Left forelimb (tissue), 1 donor: ENCODE measurements around the gene KIFBP.
"Not testable (repeated sequence)": the region's sequence is repeated elsewhere in the genome, so short reads cannot be mapped to it uniquely, and the experiment has no call there.

Experiments
- DNase-seq: peaks from one replicate; pipeline ENCODE4 v3.0.0-alpha.2; 2018; ENCODE audit warnings: low spot score

The KIFBP gene

DNA sequence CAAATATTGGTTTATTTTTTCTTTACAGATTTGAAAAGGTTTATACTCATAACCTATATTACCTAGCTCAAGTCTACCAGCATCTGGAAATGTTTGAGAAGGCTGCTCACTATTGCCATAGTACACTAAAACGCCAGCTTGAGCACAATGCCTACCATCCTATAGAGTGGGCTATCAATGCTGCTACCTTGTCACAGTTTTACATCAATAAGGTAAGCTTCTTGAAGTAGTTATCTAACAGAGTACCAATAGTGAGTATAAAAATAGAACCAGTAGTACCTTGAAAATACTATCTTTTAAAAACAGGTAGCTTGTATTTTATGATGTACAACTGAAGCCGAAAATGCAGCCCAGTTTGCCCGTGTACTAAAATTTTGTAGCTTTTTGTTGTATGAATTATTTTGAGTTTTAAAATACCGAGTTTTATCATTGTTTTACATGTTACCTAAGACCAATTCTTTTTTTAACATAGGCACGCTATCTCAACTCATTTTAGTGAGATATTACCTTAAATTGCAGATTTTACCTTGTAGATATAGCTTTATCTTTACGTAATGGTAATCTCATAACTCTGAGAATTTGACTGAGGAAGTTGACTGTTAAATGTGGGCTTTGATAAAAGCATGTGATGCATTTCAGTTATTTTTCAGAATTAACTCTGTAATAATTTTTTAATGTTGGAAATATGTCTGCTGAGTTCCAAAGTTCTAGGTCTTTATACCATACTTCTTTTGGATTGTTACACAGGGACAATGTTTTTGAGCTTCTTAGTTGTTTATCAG is 17.3 kb downstream of the KIFBP start:
- no peak for DNase-seq

DNA sequence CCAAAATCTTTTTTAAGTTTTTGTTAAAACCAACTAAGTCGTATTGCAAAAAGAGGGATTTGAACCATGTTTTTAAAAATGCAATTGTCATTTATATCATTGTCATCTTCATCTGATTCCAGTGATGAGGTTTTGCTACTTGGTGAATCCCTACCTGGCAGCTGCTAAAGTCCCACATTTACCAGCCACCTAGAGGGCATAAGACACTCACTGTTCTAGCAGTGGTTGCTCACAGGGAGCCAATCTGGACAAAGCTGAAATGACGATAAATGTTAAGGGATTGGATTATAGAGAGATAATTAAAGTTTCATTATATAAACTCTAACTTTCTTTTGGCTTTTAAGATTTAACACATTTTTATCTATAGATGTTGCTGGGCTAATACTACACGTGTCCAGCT is 18.7 kb downstream of the KIFBP start:
- no peak for DNase-seq

DNA sequence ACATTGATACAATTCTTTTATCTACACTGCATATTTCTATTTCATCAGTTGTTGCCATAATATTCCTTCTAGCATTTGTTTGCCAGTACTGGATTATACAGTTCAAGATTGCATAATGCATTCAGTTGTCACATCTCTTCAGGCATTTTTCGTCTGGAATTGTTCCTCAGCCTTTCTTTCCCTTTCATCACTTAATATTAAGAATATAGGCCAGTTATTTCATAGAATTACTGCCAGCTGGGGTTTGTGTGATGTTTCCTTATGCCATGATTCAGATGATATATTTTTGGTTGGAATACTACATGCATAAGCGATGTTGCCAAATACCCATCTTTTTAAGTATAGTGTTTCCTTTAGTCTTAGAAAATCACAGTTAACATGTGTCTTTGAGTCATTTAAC is 20.8 kb downstream of the KIFBP start:
- DNase-seq, result no peak

DNA sequence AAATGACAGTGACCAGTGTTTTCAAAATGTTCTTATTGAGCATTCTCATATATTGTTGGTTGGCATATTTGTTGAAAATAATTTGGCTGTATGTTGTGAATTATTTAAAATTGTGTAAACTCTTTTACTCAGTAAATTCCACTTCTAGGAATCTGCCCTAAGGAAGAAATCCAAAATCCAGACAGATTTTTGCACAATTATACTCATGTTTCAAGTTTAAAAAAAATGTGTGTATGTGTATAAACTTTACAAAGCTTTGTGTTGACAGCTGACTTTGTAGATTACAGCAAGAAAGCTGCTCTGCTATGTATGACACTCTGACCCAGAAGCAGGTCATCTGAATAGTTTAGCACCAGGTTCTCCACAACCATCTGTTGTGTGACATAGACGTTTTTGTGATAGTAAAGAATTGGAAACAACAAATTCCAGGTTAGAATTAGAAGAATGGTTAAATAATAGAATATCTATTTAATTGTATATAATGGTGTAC is 21.6 kb downstream of the KIFBP start:
- DNase-seq, result no peak

DNA sequence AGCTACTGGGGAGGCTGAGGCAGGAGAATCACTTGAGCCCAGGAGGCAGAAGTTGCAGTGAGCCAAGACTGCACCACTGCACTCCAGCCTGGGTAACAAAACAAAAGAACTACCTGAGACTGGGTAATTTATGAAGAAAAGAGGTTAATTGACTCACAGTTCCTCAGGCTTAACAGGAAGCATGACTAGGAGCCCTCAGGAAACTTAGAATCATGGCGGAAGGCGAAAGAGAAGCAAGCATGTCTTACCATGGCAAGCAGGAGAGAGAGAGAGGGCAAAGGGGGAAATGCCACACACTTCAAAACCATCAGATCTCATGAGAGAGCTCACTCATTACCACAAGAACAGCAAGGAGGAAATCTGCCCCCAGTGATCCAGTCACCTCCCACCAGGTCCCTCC is 24.2 kb downstream of the KIFBP start:
- DNase-seq, result not testable (repeated sequence)

DNA sequence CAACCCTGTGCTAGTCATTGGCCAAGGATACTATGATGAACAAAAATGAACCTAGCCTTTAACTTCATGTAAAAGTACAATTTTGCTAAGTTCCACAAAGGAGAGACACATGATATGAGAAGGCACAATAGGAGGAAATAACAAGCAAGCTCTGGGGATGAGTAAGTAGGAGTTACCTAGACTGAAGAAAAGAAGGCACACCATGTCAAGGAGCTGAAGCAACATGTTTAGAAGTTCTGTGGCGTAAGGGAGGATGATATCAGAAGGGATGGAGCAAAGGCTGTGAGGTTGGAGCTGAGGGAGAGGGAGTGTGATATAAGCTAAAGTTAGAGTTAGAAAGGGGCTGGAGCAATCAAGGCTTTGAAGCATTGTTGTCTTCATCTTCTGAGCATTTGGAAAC is 25.6 kb downstream of the KIFBP start:
- no peak for DNase-seq

DNA sequence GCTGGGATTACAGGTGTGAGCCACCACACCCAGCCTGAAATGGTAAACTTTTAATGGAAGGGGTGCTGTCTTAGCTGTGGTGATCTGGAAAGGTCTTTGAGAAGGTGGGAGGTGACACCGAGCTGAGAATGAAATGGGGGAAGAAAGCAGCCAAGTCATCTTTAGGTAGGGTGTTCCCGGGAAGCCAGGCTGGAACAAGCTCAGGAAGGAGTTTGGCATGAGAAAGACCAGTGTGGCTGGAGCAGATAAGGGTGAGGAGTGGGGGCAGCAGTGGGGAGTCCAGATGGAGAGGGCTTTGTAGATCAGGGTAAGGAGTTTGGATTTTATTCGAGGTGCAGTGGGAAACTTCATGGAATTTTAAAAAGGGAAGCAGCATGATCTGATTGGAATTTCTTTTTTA is 30.0 kb downstream of the KIFBP start:
- DNase-seq, result no peak

DNA sequence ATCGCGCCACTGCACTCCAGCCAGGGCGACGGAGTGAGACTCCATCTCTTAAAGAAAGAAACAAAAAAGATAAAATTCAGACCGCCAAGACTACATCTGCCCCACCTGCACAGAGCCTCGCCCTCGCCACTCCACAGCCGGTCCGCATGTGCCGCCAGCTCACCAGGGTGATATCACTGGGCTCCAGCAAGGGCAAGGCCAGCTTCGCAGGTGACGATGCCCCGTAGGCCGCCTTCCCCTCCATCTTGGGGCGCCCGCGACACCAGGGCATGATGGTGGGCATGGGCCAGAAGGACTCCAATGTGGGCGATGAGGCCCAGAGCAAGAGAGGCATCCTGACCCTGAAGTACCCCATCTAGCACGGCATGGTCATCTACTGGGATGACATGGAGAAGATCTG is 34.0 kb downstream of the KIFBP start:
- DNase-seq, result no peak

DNA sequence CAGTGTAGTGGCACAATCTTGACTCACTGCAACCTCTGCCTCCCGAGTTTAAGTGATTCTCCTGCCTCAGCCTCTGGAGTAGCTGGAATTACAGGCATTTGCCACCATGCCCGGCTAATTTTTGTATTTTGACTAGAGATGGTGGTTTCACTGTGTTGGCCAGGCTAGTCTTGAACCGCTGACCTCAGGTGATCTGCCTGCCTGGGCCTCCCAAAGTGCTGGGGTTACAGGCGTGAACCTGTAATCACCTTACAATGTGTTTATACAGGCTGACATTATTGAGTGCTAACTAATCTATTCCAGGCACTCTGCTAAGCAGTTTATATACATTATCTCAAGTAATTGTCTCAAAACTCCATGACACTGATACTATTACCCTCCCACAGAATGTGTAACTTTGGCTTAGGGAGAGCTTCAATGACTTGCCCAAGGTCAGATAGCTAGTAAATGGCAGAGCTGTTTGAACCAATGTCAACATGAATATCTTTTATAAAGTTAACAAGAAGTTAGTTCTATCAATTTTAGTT is 36.8 kb downstream of the KIFBP start:
- DNase-seq, result no peak

DNA sequence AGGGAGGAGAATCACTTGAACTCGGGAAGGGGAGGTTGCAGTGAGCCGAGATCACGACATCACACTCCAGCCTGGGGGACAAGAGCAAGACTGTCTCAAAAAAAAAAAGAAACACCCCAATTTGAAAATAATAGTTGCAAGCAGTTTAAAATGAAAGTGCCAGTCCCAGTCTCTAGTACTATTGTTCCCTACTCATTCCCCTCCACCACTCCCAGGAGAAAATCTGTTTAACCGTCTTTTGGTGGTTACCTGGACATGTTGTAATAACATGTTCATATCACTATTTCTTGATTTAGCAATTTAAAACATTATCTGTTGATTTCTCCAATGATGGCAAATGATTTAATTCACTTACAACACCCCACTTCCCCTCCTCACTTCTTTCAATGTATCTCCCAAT is 44.7 kb downstream of the KIFBP start:
- no peak for DNase-seq

DNA sequence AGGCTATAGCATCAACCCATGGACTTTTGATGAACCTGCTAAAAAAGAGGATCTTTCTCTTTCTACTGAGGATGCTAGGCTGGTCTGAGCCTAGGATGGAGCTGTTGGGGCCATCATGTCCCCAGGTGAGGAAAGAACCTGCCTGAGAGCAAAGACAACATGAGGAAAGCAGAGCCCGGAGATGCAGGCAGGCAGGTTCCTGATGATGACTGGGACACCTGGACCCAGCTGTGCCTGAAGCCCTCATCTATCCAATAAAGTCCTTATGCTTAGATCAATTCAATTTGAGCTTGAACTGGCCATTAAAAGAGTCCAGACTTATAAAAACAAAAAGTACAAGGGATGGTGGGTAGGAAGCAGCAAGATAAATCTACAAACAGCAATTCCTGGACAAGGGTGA is 48.9 kb downstream of the KIFBP start:
- DNase-seq, result no peak

DNA sequence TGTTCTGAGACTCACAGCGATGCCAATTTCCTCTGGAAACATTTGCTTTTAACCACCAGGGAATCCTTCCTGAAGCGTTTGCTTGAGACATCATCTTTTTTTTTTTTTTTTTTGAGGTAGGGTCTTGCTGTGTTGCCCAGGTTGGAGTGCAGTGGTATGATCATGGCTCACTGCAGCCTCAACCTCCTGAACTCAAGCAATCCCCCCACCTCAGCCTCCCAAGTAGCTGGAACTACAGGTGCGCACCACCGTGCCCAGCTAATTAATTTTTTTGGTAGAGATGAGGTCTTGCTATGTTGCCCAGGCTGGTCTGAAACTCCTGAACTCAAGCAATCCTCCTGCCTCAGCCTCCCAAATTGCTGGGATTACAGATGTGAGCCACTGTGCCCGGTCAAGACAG is 52.3 kb downstream of the KIFBP start:
- not testable (repeated sequence) for DNase-seq

DNA sequence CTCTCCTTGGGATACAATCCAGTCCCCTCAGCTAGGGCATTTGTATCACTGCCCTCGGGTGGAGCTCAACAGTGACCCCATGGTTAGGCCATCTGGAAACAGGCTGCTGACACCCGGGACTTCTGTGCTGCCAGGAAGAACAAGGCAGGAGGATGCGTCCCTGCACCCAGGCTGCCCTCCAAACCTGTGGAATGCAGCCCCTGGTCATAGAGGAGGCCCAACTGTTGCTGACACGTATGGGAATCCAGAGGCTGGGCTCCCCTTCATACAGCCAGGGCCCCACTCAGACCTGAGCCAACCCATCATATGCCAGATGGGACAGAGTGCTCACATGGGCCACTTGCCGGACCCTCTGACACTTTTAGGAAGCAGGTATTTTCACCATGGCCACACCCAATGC is 53.8 kb downstream of the KIFBP start:
- DNase-seq, result no peak

DNA sequence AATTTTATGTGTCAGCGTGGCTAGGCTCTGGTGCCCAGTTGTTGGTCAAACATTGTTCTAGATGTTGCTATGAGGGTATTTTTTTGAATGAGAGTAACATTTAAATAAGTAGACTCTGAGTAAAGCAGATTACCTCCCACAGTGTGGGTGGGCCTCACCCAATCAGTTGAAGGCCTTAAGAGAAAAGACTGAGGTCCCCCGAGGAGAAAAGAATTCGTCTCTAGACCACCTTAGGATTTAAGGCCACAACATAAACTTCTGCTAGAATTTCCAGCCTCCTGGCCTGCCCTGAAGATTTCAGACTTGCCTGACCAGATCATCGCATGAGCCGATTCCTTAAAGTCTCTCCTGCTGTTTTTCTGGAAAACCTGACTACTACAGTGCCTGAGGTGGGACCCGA is 54.2 kb downstream of the KIFBP start:
- DNase-seq, result no peak

DNA sequence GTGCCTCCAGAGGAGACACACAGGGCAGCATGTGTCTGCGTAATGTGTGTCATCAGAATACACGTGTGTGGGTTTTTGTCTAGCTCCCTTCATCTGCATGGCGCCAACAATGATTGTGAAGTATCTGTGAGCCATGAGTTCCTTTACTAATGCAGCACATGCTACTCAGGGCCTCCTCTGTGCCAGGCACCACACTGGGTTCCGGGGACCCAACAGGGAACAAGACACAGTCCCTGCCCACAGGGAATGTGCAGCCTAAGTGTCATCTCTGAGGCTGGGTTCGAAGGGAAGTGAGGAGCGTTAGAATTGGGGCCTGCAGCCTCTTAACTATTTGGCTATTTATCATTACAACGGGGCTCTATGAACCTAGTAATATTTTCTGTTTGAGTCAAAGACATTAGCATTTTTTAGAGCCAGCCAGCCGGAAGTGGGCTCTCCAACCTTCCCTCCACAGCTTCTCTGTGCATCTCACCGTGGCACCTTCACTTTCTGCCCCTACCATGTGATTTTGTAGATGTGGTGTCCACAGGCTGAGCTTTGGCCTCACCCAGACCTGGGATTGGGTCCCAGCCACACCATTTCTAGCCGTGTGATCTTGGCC is 55.4 kb downstream of the KIFBP start:
- DNase-seq, result no peak

DNA sequence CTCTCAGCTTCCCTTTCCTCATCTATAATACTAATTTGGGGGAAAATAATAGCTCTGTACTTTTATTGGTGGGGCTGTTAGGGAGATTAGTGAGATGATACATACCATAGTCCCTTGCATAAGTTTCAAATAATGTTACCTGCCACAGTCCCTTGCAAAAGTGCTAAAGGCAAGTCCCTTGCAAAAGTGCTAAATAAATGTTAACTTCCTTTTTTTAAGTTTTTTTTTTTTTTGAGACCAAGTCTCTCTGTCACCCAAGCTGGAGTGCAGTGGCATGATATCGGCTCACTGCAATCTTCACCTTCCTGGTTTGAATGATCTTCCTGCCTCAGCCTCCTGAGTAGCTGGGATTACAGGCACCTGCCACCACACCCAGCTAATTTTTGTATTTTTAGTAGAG is 55.9 kb downstream of the KIFBP start:
- DNase-seq, result no peak

DNA sequence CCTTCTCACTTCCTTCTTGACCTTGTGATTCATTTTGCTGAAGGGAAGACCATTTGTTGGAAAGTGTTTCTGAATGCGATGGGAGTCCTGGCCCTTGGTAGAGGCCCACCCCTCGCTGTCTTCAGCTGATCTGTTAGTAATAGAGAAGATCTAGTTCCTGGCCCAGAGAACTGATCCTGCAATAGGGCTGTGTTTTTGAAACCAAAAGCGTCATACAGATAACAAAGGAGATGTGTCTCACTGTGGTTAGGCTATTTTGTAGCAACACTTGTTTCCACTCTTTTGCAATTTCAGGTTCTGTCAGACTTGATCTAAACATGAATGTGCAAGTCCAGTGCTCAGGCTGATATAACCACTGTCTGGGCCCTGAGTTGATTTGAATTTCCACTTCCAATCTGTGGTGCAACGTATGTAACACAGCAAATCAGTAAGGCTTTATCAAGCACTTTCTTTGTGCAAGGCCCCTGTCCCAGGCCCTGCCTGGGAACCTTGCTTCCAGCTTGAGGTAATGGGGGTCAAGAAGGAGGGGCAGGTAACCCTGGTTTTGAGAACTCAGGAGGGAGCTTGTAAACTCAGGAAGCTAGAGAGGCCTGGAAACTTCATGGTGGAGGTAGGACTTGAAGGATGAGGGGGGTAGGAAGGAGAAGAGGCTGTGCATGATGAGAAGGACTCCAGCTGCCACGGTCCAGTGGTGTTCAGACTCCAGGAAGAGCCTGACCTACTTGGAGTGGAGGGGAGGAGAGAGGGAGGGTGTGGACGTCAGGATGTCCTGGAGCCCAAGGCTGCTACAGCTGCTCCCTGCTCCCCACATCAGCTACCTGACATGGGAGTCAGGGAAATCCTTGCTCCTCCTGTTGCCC is 57.1 kb downstream of the KIFBP start:
- no peak for DNase-seq

DNA sequence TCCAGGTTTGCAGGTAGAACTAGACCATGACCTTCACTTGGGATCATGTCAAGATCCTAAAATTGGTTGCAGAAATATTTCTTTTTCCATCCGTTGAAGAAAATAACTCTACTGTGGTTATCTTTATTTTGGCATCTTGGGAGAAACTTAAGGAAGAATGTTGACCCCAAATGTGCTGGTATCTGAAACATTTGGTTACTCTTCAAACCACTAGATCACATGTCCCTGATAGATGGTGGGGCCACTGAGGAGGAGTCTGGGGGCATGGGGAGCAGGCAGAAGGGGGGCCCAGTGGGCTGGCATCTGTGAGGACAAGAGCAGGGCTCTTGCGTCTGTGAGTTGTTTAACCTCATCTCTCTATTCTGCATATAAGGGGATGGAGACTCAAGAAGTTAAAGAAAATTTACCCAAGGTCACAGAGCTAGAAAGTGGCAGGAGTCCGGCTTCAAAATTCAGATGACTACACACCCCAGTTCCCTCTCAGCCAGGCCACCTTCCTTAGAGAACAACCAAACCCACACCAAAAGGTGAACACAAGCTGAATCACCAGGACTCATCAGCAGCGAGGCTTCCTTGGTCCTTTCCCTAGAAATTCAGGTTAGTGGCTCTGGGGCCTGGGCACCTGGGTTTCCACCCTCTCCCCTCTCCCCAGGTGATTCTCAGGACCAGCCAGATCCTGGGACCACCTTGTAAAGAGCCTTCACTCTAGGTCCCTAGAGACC is 58.7 kb downstream of the KIFBP start:
- no peak for DNase-seq

DNA sequence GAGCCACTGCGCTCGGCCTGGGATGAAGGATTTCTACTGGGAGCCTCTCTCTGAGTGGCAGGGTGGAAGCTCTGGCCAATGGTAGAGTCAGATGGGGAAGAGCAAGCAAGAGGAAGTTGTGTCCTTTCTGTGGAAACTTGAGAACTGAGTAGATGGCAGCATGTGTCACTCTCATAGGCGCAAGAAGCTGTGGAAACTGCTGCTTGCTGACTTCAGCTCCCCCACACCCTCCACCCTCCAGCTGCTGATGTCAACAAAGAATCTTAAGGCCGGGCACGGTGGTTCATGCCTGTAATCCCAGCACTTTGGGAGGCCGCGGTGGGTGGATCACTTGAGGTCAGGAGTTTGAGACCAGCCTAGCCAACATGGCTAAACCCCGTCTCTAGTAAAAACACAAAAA is 59.5 kb downstream of the KIFBP start:
- DNase-seq, result no peak

DNA sequence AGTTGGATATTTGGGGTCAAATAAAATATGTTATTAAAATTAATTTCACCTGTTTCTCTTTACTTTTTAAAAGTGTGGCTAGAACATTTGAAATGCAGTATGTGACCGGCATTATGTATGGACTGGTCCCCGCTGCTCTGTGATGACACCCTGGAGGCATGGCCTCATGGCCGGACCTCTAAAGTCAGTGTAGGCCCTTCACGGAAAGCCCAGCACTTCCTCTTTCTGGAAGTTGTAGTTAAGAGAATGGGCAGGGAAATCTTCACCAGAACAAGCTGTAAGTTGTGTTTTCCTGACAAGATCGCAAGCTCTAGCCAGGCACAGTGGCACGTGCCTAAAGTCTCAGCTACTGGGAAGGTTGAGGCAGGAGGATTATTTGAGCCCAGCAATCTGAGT is 61.0 kb downstream of the KIFBP start:
- no peak for DNase-seq

DNA sequence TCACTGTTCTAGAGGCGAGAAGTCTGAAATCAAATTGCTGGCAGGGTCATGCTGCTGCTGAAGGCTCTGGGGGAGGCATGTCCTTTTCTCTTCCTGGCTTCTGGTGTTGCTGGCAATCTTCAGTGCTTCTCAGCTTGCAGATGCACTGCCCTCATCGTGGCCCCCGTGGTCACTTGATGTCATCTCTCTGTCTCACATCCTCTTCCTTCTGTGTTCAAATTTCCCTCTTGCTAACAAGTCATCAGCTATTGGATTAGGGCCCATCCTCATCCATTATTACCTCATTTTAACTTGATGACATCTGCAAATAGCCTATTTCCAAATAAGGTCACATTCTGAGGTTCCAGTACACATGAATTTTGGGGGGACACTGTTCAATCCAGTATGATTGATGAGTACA is 62.7 kb downstream of the KIFBP start:
- DNase-seq, result no peak
